ENCODE measurements around the gene ZRANB1. TPM values are rescaled to one million over a fixed set of nuclear protein-coding genes. Genes with fewer than 3 reads are reported as not detected.

Gene ZRANB1
- total and polyA plus RNA-seq, 2 donors: 17.6 to 53.0 TPM

GRCh38 chr10:125035136-125035535 is 93.2 kb downstream of the ZRANB1 start:
- H3K4me1 ChIP-seq (ENCODE audit: insufficient read depth): no peaks in the 10 kb centered on the region
- H3K4me3 ChIP-seq (ENCODE audit: low read depth, low read length): no peak overlapping the region
- DNase-seq (ENCODE audit: extremely low spot score): no peak
- H3K27ac ChIP-seq (ENCODE audit: low read depth): no peak overlapping the region
- H3K36me3 ChIP-seq (ENCODE audit: insufficient read depth): no peaks in the 10 kb centered on the region
- 47% methylated on average over 11 of the region's 11 CpGs for WGBS

GRCh38 chr10:125035588-125036295 is 93.8 kb downstream of the ZRANB1 start:
- no peak overlapping the region for H3K27ac ChIP-seq (ENCODE audit: low read depth)
- 74% methylated on average over 7 of the region's 7 CpGs for WGBS
- no peak for DNase-seq (ENCODE audit: extremely low spot score)
- H3K36me3 ChIP-seq (ENCODE audit: insufficient read depth): no peaks in the 10 kb centered on the region
- H3K4me1 ChIP-seq (ENCODE audit: insufficient read depth): no peaks in the 10 kb centered on the region
- no peak overlapping the region for H3K4me3 ChIP-seq (ENCODE audit: low read depth, low read length)

- Histone ChIP-seq H3K4me3 (ENCODE audit: low read depth, low read length) (no peak overlapping the region), H3K27ac (ENCODE audit: low read depth) (no peak overlapping the region), H3K36me3 (ENCODE audit: insufficient read depth) (no peaks in the 10 kb centered on the region), H3K4me1 (ENCODE audit: insufficient read depth) (no peaks in the 10 kb centered on the region)
- DNase-seq (ENCODE audit: extremely low spot score): no peak
- 85% methylated on average over 8 of the region's 8 CpGs for WGBS
Measured at GRCh38 chr10:125037145-125037877, 95.4 kb downstream of the ZRANB1 start.

Small RNA genes within 50 kb of the gene (small RNA-seq; reads per million reads assigned to genes)
- not detected for gene MIR4296

Other genes with a start within 250 kb of the ZRANB1 start
- 19.8 TPM for gene FAM53B, start 197.7 kb upstream of the ZRANB1 start, total RNA-seq
- gene FAM53B, start 197.7 kb upstream of the ZRANB1 start, polyA plus RNA-seq: 15.9 TPM
- gene EEF1AKMT2, start 150.2 kb upstream of the ZRANB1 start, total RNA-seq: 65.9 TPM
- gene EEF1AKMT2, start 150.2 kb upstream of the ZRANB1 start, polyA plus RNA-seq: 12.1 TPM
- 16.4 TPM for gene ABRAXAS2, start 140.3 kb upstream of the ZRANB1 start, total RNA-seq
- gene ABRAXAS2, start 140.3 kb upstream of the ZRANB1 start, polyA plus RNA-seq: 11.2 TPM
- gene CTBP2, start 218.4 kb downstream of the ZRANB1 start, total RNA-seq: 45.3 TPM
- gene CTBP2, start 218.4 kb downstream of the ZRANB1 start, polyA plus RNA-seq: 49.8 TPM

Measured in urinary bladder (tissue), 4 donors.